K562 (cell line): ENCODE results near the gene AMFR. TPM values are rescaled to one million over a fixed set of nuclear protein-coding genes. Genes with fewer than 3 reads are reported as not detected.
A peak's percentile ranks its signal among the peaks of the same experiment; 100 is the strongest.

Experiments
- CBX3 ChIP-seq, 2 experiments: IDR thresholded peaks; 1 replicate in 1 of 2; 2 replicates in 1 of 2; pipeline ENCODE4 v1.6.1; 2012; ENCODE audit warnings: inconsistent platforms in 2 of 2, low read length in 2 of 2, borderline replicate concordance in 1 of 2, control low read depth in 1 of 2
- CHD2 ChIP-seq: IDR thresholded peaks from 2 replicates; pipeline ENCODE4 v1.6.1; 2011; ENCODE audit warnings: low read depth, low read length
- FOXP1 ChIP-seq: sonication (generic); formaldehyde crosslinking; IDR thresholded peaks from 2 replicates; pipeline ENCODE4 v1.8.0; 2022; ENCODE audit warnings: mild to moderate bottlenecking, missing genetic modification reagents
- KAT7 ChIP-seq: sonication (generic); formaldehyde crosslinking; IDR thresholded peaks from 2 replicates; pipeline ENCODE4 v1.8.0; 2022; ENCODE audit warnings: missing genetic modification reagents, mild to moderate bottlenecking, borderline replicate concordance
- PHF8 ChIP-seq: fragments of 200-600 bp; sonication (generic); IDR thresholded peaks from 2 replicates; pipeline ENCODE4 v1.6.1; 2012; ENCODE audit warnings: mixed run types, mild to moderate bottlenecking, inconsistent platforms, low read length, moderate library complexity, borderline replicate concordance
- POLR2AphosphoS5 ChIP-seq: IDR thresholded peaks from 2 replicates; pipeline ENCODE4 v1.6.1; 2011; ENCODE audit warnings: mild to moderate bottlenecking, low read depth, low read length, moderate library complexity; ENCODE audit not compliant: control insufficient read depth, insufficient read depth
- RFX5 ChIP-seq: IDR thresholded peaks from 2 replicates; pipeline ENCODE4 v1.6.1; 2011; ENCODE audit warnings: low read depth, mild to moderate bottlenecking, improper control_type of control experiment, low read length
- RUNX1 ChIP-seq: sonication (generic); IDR thresholded peaks from 2 replicates; pipeline ENCODE4 v1.6.1; 2016; ENCODE audit warnings: antibody characterized with exemption, low read depth
- SMAD4 ChIP-seq: fragments of 250-450 bp; sonication (Bioruptor Pico); conservative IDR thresholded peaks from 2 replicates; pipeline ENCODE4 v1.8.0; 2021; ENCODE audit warnings: inconsistent platforms, mild to moderate bottlenecking, moderate library complexity
- TCFL5 ChIP-seq: fragments of 250-450 bp; sonication (Bioruptor Pico); conservative IDR thresholded peaks from 2 replicates; pipeline ENCODE4 v1.6.1; 2021; ENCODE audit warnings: mild to moderate bottlenecking, moderate library complexity, matching md5 sums
- ZNF143 ChIP-seq: sonication (generic); formaldehyde crosslinking; IDR thresholded peaks from 2 replicates; pipeline ENCODE4 v1.9.0; 2022; ENCODE audit warnings: mild to moderate bottlenecking, missing genetic modification reagents
- polyA plus RNA-seq, 8 experiments: library from polyadenylated mRNA; depleted of rRNA in 4 of 8; stranded (reverse) in 5 of 8; unstranded in 3 of 8; fragments of >200 nt; fragmentation: Nextera tagmentation in 2 of 8; fragmentation: Illumina TruSeq in 1 of 8; extraction: Ambion mirVana in 2 of 8; extraction: Trizol in 1 of 8; gene quantifications; 2 replicates each; pipeline versions ENCODE4 v1.2.1 to v1.2.3, GENCODE V29; 2011 to 2014; ENCODE audit warnings: inconsistent platforms in 1 of 8, missing spikeins in 1 of 8
- total RNA-seq, 7 experiments: library from RNA; depleted of rRNA in 6 of 7; stranded (reverse); fragments of >200 nt in 6 of 7; fragmentation: Illumina TruSeq in 2 of 7; extraction: Trizol in 2 of 7; gene quantifications; 2 replicates each; pipeline versions ENCODE4 v1.2.1 to v1.2.3, GENCODE V29; 2011 to 2021; ENCODE audit warnings: low replicate concordance in 1 of 7
- TF ChIP-seq, protein P1 (sequence below): fragments of 150-350 bp; IDR thresholded peaks from 2 replicates; pipeline ENCODE4 v1.6.1; 2014; ENCODE audit warnings: low read depth, mild to moderate bottlenecking, low read length, borderline replicate concordance
- TF ChIP-seq, protein P2 (sequence below): sonication (generic); formaldehyde crosslinking; IDR thresholded peaks from 2 replicates; pipeline ENCODE4 v1.8.1; 2023; ENCODE audit warnings: mild to moderate bottlenecking, missing genetic modification reagents
- TF ChIP-seq, protein P3 (sequence below), 2 experiments: fragments of 200-800 bp in 1 of 2; sonication (Bioruptor generic) in 1 of 2; sonication (generic) in 1 of 2; formaldehyde crosslinking in 1 of 2; IDR thresholded peaks in 1 of 2; conservative IDR thresholded peaks in 1 of 2; 2 replicates each; pipeline versions ENCODE4 v1.5.0 to v1.6.1; 2016 to 2020; ENCODE audit warnings: missing compliant biosample characterization in 1 of 2, missing genetic modification characterization in 1 of 2, missing genetic modification reagents in 1 of 2
- TF ChIP-seq, protein P4 (sequence below): sonication (generic); formaldehyde crosslinking; IDR thresholded peaks from 2 replicates; pipeline ENCODE4 v1.8.1; 2022; ENCODE audit warnings: missing genetic modification reagents

AMFR gene
- total and polyA plus RNA-seq, 9 of the 15 experiments (the other 6 are each of a cell fraction or from before 2014, with no cell fraction given), result 15.6 to 113 (median 58.4) TPM

DNA sequence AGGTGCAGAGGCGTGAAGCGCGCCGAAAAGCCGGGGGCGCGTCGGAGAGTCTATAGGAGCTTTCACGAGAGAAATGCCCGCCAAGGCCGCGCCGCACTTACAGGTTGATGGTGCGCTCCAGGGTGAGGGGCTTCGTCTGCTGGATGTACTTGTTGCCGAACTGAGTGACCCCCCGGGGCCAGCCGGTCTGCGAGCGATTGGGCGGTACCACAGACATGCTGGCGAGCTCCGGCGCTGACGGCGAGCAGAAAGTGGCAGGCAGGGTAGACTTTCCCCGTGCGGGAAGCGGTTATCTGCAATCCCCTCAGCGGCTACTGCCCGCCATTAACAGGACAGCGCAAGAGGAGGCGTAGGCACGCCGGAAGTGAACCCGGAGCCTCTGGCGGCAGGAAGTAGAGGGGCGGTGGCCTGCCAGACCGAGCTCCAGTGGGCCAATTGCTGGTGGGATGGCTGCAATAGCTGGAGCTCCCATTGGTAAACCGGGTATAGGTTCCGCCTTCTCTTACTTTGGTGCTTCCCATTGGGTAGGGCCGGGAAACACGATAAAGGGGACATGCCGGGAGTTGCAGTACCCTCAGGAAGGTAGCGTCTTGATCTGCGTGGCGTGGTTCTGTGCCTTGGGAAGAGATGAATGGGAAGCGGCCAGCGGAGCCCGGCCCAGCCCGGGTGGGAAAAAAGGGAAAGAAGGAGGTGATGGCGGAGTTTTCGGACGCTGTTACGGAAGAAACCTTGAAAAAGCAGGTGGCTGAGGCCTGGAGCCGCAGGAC is 25.8 kb upstream of the AMFR start, which contains the start of the genes NUDT21 and OGFOD1 (continued):
- TF ChIP-seq, protein P1, sequence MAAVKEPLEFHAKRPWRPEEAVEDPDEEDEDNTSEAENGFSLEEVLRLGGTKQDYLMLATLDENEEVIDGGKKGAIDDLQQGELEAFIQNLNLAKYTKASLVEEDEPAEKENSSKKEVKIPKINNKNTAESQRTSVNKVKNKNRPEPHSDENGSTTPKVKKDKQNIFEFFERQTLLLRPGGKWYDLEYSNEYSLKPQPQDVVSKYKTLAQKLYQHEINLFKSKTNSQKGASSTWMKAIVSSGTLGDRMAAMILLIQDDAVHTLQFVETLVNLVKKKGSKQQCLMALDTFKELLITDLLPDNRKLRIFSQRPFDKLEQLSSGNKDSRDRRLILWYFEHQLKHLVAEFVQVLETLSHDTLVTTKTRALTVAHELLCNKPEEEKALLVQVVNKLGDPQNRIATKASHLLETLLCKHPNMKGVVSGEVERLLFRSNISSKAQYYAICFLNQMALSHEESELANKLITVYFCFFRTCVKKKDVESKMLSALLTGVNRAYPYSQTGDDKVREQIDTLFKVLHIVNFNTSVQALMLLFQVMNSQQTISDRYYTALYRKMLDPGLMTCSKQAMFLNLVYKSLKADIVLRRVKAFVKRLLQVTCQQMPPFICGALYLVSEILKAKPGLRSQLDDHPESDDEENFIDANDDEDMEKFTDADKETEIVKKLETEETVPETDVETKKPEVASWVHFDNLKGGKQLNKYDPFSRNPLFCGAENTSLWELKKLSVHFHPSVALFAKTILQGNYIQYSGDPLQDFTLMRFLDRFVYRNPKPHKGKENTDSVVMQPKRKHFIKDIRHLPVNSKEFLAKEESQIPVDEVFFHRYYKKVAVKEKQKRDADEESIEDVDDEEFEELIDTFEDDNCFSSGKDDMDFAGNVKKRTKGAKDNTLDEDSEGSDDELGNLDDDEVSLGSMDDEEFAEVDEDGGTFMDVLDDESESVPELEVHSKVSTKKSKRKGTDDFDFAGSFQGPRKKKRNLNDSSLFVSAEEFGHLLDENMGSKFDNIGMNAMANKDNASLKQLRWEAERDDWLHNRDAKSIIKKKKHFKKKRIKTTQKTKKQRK, result peak; percentile 87
- TF ChIP-seq, protein P2, sequence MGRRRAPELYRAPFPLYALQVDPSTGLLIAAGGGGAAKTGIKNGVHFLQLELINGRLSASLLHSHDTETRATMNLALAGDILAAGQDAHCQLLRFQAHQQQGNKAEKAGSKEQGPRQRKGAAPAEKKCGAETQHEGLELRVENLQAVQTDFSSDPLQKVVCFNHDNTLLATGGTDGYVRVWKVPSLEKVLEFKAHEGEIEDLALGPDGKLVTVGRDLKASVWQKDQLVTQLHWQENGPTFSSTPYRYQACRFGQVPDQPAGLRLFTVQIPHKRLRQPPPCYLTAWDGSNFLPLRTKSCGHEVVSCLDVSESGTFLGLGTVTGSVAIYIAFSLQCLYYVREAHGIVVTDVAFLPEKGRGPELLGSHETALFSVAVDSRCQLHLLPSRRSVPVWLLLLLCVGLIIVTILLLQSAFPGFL, result no peak
- TF ChIP-seq CBX3 (IDR thresholded peaks at IDR 0.05; ENCODE audit: borderline replicate concordance in 1 of 2, low read length in 2 of 2) (peak in 1 of 2 experiments; percentile 55; a peak in 1 of 3 replicates), POLR2AphosphoS5 (peak; percentile 83), PHF8 (peak; percentile 91; the same call in 1 of the 2 replicates), RUNX1 (no peak; the same call in 1 of the 2 replicates), FOXP1 (no peak; the same call in 1 of the 2 replicates), TCFL5 (no peak), CHD2 (peak; percentile 75), SMAD4 (CRISPR knock-in tag) (0 out of 2 replicates have a peak, but pooled peaks have one; percentile 24), ZNF143 (no peak; the same call in 1 of the 2 replicates), RFX5 (no peak), KAT7 (0 out of 2 replicates have a peak, but pooled peaks have one; percentile 69)
- TF ChIP-seq, protein P3, sequence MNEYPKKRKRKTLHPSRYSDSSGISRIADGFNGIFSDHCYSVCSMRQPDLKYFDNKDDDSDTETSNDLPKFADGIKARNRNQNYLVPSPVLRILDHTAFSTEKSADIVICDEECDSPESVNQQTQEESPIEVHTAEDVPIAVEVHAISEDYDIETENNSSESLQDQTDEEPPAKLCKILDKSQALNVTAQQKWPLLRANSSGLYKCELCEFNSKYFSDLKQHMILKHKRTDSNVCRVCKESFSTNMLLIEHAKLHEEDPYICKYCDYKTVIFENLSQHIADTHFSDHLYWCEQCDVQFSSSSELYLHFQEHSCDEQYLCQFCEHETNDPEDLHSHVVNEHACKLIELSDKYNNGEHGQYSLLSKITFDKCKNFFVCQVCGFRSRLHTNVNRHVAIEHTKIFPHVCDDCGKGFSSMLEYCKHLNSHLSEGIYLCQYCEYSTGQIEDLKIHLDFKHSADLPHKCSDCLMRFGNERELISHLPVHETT (CRISPR knock-in tag; conservative IDR thresholded peaks at IDR 0.05 in 1 of 2, IDR thresholded peaks at IDR 0.05 in 1 of 2), result 0 out of 4 replicates have a peak, but pooled peaks of 1 of the 2 experiments have one; percentile 47
- TF ChIP-seq, protein P4, sequence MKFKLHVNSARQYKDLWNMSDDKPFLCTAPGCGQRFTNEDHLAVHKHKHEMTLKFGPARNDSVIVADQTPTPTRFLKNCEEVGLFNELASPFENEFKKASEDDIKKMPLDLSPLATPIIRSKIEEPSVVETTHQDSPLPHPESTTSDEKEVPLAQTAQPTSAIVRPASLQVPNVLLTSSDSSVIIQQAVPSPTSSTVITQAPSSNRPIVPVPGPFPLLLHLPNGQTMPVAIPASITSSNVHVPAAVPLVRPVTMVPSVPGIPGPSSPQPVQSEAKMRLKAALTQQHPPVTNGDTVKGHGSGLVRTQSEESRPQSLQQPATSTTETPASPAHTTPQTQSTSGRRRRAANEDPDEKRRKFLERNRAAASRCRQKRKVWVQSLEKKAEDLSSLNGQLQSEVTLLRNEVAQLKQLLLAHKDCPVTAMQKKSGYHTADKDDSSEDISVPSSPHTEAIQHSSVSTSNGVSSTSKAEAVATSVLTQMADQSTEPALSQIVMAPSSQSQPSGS, result no peak
